C4-2B (cell line): Measurements from ENCODE around the gene ACTR8.

ENCODE experiments used
- H3K27ac ChIP-seq: fragments of 450-650 bp; 2 replicates; pipeline ENCODE4 v1.5.1; 2017
- CTCF ChIP-seq: fragments of 450-650 bp; conservative IDR thresholded peaks from 2 replicates; pipeline ENCODE4 v1.5.1; 2017; ENCODE audit warnings: mild to moderate bottlenecking
- ZFX ChIP-seq: fragments of 450-650 bp; IDR thresholded peaks from 2 replicates; pipeline ENCODE4 v1.6.1; 2017

ACTR8 gene

GRCh38 chr3:53822331-53822741 is 59.6 kb downstream of the ACTR8 start:
- no peak overlapping the region for H3K27ac ChIP-seq
- TF ChIP-seq CTCF, result no peak

- no peak overlapping the region for H3K27ac ChIP-seq
- TF ChIP-seq CTCF, result no peak
- no peak for TF ChIP-seq ZFX
Observed at GRCh38 chr3:53821631-53822121, 60.3 kb downstream of the ACTR8 start.

- no peak overlapping the region for H3K27ac ChIP-seq
Observed at GRCh38 chr3:53820756-53821580, 61.0 kb downstream of the ACTR8 start.

GRCh38 chr3:53820084-53820483 is 61.9 kb downstream of the ACTR8 start:
- no peak overlapping the region for H3K27ac ChIP-seq
- TF ChIP-seq CTCF (no peak), ZFX (no peak)

More at GRCh38 chr3:53820756-53821580, 61.0 kb downstream of the ACTR8 start:
- TF ChIP-seq ZFX (no peak), CTCF (no peak)

GRCh38 chr3:53819163-53819868 is 62.6 kb downstream of the ACTR8 start:
- no peak for TF ChIP-seq CTCF
- TF ChIP-seq ZFX, result no peak
- no peak overlapping the region for H3K27ac ChIP-seq

- no peak overlapping the region for H3K27ac ChIP-seq
- no peak for TF ChIP-seq ZFX
- TF ChIP-seq CTCF, result no peak
Observed at GRCh38 chr3:53818221-53819162, 63.5 kb downstream of the ACTR8 start.
